K562 (cell line): ENCODE results near the gene BANF2. TPM values are rescaled to one million over a fixed set of nuclear protein-coding genes. Genes with fewer than 3 reads are reported as not detected.

ENCODE experiments used
- ATAC-seq: fragments of 200-7000 bp; cut with Tn5 transposase; 3 replicates; pipeline ENCODE4 v1.9.1; 2020; ENCODE audit warnings: moderate library complexity
- BruUV-seq: library from RNA; stranded (reverse); fragments of 400-500 nt; replicated peaks from 2 replicates; lab custom pipeline; 2021; lab: Mats Ljungman, UMichigan
- CTCF ChIA-PET: fragments of 300-600 bp; formaldehyde crosslinking; extraction: SDS; loops from one replicate; lab custom pipeline; 2021; ENCODE audit warnings: low intra/inter-chr PET ratio; lab: Yijun Ruan, JAX
- POLR2A ChIA-PET: fragments of 300-600, 350-650 bp; sonication (Branson Sonifier 250); formaldehyde crosslinking; extraction: SDS; loops from one replicate; lab custom pipeline; 2021; ENCODE audit warnings: antibody characterized with exemption, inconsistent platforms; lab: Yijun Ruan, JAX
- DNase-seq, 4 experiments: peaks; one replicate each; pipeline versions ENCODE4 v3.0.0 to v3.0.0-alpha.2; 2011 to 2018; ENCODE audit warnings: low spot score in 3 of 4, mixed read lengths in 3 of 4; ENCODE audit errors: extremely low read depth in 1 of 4
- FAIRE-seq: peaks from 2 replicates; lab custom pipeline; 2011; peaks lifted over from hg19 to GRCh38; lab: Jason Lieb, UNC
- H2AFZ ChIP-seq: 2 replicates; pipeline ENCODE4 v1.6.0; 2011; ENCODE audit warnings: low read depth, low read length, control low read depth, inconsistent platforms
- H3K27ac ChIP-seq: fragments of 200-600 bp; 3 replicates; pipeline ENCODE4 v1.8.0; 2011; ENCODE audit warnings: low read depth, mild to moderate bottlenecking, control low read depth, inconsistent platforms, low read length, moderate library complexity, mixed read lengths; ENCODE audit errors: extremely low read depth
- H3K27me3 ChIP-seq, 2 experiments: fragments of 300-600 bp in 1 of 2; 2 replicates in 1 of 2; 3 replicates in 1 of 2; pipeline versions ENCODE4 v1.6.0 to v1.8.0; 2011; ENCODE audit warnings: inconsistent platforms in 2 of 2, low read length in 2 of 2, mild to moderate bottlenecking in 1 of 2, mixed read lengths in 1 of 2, moderate library complexity in 1 of 2; ENCODE audit not compliant: control insufficient read depth in 2 of 2, insufficient read depth in 2 of 2
- H3K36me3 ChIP-seq: fragments of 300-600 bp; 3 replicates; pipeline ENCODE4 v1.8.0; 2011; ENCODE audit warnings: mild to moderate bottlenecking, low read length, inconsistent platforms; ENCODE audit not compliant: control insufficient read depth, insufficient read depth
- H3K4me1 ChIP-seq, 2 experiments: fragments of 200-600 bp in 1 of 2; replicated peaks in 1 of 2; 2 replicates in 1 of 2; 3 replicates in 1 of 2; pipeline versions ENCODE4 v1.5.1 to v1.8.0; 2011; ENCODE audit warnings: inconsistent platforms in 2 of 2, low read length in 2 of 2, mild to moderate bottlenecking in 1 of 2, mixed read lengths in 1 of 2, moderate library complexity in 1 of 2; ENCODE audit not compliant: control insufficient read depth in 2 of 2, insufficient read depth in 2 of 2
- H3K4me2 ChIP-seq: 2 replicates; pipeline ENCODE4 v1.6.1; 2011; ENCODE audit warnings: low read length, control low read depth, inconsistent platforms, mixed read lengths; ENCODE audit not compliant: insufficient read depth
- H3K4me3 ChIP-seq: fragments of 200-600 bp; sonication (generic), shearing (Covaris generic); 2 replicates; pipeline ENCODE4 v1.5.1; 2016; ENCODE audit warnings: control low read depth, inconsistent platforms
- H3K79me2 ChIP-seq: fragments of 200-600 bp; 3 replicates; pipeline ENCODE4 v1.8.0; 2011; ENCODE audit warnings: low read length, inconsistent platforms; ENCODE audit not compliant: control insufficient read depth, insufficient read depth
- H3K9ac ChIP-seq, 2 experiments: 2 replicates each; pipeline versions ENCODE4 v1.6.0 to v1.6.1; 2011; ENCODE audit warnings: low read depth in 2 of 2, low read length in 2 of 2, control low read depth in 1 of 2, inconsistent platforms in 1 of 2, mild to moderate bottlenecking in 1 of 2, mixed read lengths in 1 of 2; ENCODE audit not compliant: insufficient read depth in 1 of 2
- H3K9me1 ChIP-seq: one replicate; pipeline ENCODE4 v1.6.0; 2011; ENCODE audit warnings: inconsistent platforms, mild to moderate bottlenecking, low read length, moderate library complexity; ENCODE audit not compliant: control insufficient read depth, insufficient read depth
- H3K9me3 ChIP-seq: replicated peaks from 2 replicates; pipeline ENCODE4 v1.5.1; 2011; ENCODE audit warnings: low read depth, low read length, inconsistent platforms; ENCODE audit not compliant: control insufficient read depth, insufficient read depth
- H4K20me1 ChIP-seq: replicated peaks from 2 replicates; pipeline ENCODE4 v1.6.1; 2011; ENCODE audit warnings: low read length, inconsistent platforms, mixed read lengths; ENCODE audit not compliant: control insufficient read depth, insufficient read depth
- KAT8 ChIP-seq: fragments of 450-650 bp; IDR thresholded peaks from 2 replicates; pipeline ENCODE4 v1.6.1; 2016; ENCODE audit warnings: low read depth, mild to moderate bottlenecking
- MIER1 ChIP-seq: fragments of 450-650 bp; IDR thresholded peaks from 2 replicates; pipeline ENCODE4 v1.6.1; 2016; ENCODE audit warnings: antibody characterized with exemption, mild to moderate bottlenecking, low read depth
- NR4A1 ChIP-seq, 2 experiments: fragments of 250-450 bp in 1 of 2; fragments of 450-650 bp in 1 of 2; sonication (Bioruptor Pico) in 1 of 2; IDR thresholded peaks; 2 replicates each; pipeline versions ENCODE4 v1.4.0 to v1.6.1; 2016 to 2020; ENCODE audit warnings: mild to moderate bottlenecking in 2 of 2, missing compliant biosample characterization in 1 of 2, missing genetic modification characterization in 1 of 2, moderate library complexity in 1 of 2
- TARDBP ChIP-seq: fragments of 450-650 bp; IDR thresholded peaks from 2 replicates; pipeline ENCODE4 v1.6.1; 2016
- ZBED1 ChIP-seq: IDR thresholded peaks from 2 replicates; pipeline ENCODE4 v1.6.1; 2014
- ZNF431 ChIP-seq: sonication (generic); formaldehyde crosslinking; IDR thresholded peaks from 2 replicates; pipeline ENCODE4 v1.8.0; 2022; ENCODE audit warnings: mild to moderate bottlenecking, missing genetic modification reagents
- ZNF445 ChIP-seq: fragments of 250-450 bp; sonication (Bioruptor Pico); IDR thresholded peaks from 2 replicates; pipeline ENCODE4 v1.4.0; 2020; ENCODE audit warnings: low read depth, mild to moderate bottlenecking, moderate library complexity
- ZNF695 ChIP-seq: fragments of 450-650 bp; formaldehyde crosslinking; IDR thresholded peaks from 2 replicates; pipeline ENCODE4 v1.4.0; 2020; ENCODE audit warnings: mild to moderate bottlenecking, moderate library complexity
- ZNF785 ChIP-seq: fragments of 250-450 bp; sonication (Bioruptor Pico); IDR thresholded peaks from 2 replicates; pipeline ENCODE4 v1.4.0; 2020; ENCODE audit warnings: mild to moderate bottlenecking
- WGBS: fragments of 100-300 bp; shearing (Covaris generic); methylation state at CpG from one replicate; pipeline ENCODE4 v1.1.6; 2016; ENCODE audit warnings: low coverage, mixed read lengths; ENCODE audit not compliant: insufficient coverage; ENCODE audit errors: missing lambda C conversion rate; 5-methylcytosine and 5-hydroxymethylcytosine counted together
- in situ Hi-C: fragments of 300-500 bp; cut with MboI; formaldehyde crosslinking; loops from 4 replicates; pipeline ENCODE4 v1.15.0; 2018; ENCODE audit warnings: inconsistent platforms, mixed read lengths
- intact Hi-C: fragments of 100-400 bp; cut with micrococcal nuclease; formaldehyde crosslinking; loops from 2 replicates; pipeline ENCODE4 v1.14.2; 2022
- polyA plus RNA-seq, 8 experiments: library from polyadenylated mRNA; depleted of rRNA in 4 of 8; stranded (reverse) in 5 of 8; unstranded in 3 of 8; fragments of >200 nt; fragmentation: Nextera tagmentation in 2 of 8; fragmentation: Illumina TruSeq in 1 of 8; extraction: Ambion mirVana in 2 of 8; extraction: Trizol in 1 of 8; gene quantifications; 2 replicates each; pipeline versions ENCODE4 v1.2.1 to v1.2.3, GENCODE V29; 2011 to 2014; ENCODE audit warnings: inconsistent platforms in 1 of 8, missing spikeins in 1 of 8
- total RNA-seq, 7 experiments: library from RNA; depleted of rRNA in 6 of 7; stranded (reverse); fragments of >200 nt in 6 of 7; fragmentation: Illumina TruSeq in 2 of 7; extraction: Trizol in 2 of 7; gene quantifications; 2 replicates each; pipeline versions ENCODE4 v1.2.1 to v1.2.3, GENCODE V29; 2011 to 2021; ENCODE audit warnings: low replicate concordance in 1 of 7
- TF ChIP-seq, protein P1 (sequence below), 3 experiments: IDR thresholded peaks in 2 of 3; conservative IDR thresholded peaks in 1 of 3; 2 replicates each; pipeline ENCODE4 v1.5.1; 2011 to 2012; ENCODE audit warnings: low read length in 3 of 3, mild to moderate bottlenecking in 3 of 3, control low read depth in 2 of 3, improper control_type of control experiment in 1 of 3, inconsistent platforms in 1 of 3, low read depth in 1 of 3, mixed read lengths in 1 of 3, moderate library complexity in 1 of 3; ENCODE audit not compliant: insufficient read depth in 2 of 3
- TF ChIP-seq, protein P2 (sequence below): sonication (generic); formaldehyde crosslinking; IDR thresholded peaks from 2 replicates; pipeline ENCODE4 v1.8.0; 2023; ENCODE audit warnings: missing genetic modification reagents, mild to moderate bottlenecking, borderline replicate concordance
- TF ChIP-seq, protein P3 (sequence below): IDR thresholded peaks from 2 replicates; pipeline ENCODE4 v1.6.1; 2011; ENCODE audit warnings: borderline replicate concordance, low read depth, mild to moderate bottlenecking, moderate library complexity, low read length; ENCODE audit not compliant: insufficient read depth, poor library complexity, severe bottlenecking

BANF2 gene
- total and polyA plus RNA-seq, 9 of the 15 experiments (the other 6 are each of a cell fraction or from before 2014, with no cell fraction given), result not detected

DNA sequence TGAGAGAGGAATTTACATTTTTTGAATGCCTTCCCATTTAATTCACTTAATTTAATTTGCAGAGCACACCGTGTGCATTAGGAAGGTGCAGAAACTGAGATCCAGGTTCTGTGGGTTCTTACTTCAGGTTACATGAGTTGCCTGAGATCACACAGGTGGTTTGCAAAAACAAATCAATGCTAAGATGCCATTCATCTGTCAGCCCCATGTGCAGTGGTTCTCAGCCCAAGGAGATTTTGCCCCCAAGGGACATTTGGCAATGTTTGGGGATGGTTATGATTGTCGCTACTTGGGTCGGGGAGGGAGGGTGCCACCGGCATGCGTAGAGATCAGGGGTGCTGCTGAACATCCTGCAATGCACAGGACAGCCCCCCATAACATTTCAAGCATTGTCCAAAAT lies 34.6 kb downstream of the BANF2 start (continued):
- TF ChIP-seq, protein P1, sequence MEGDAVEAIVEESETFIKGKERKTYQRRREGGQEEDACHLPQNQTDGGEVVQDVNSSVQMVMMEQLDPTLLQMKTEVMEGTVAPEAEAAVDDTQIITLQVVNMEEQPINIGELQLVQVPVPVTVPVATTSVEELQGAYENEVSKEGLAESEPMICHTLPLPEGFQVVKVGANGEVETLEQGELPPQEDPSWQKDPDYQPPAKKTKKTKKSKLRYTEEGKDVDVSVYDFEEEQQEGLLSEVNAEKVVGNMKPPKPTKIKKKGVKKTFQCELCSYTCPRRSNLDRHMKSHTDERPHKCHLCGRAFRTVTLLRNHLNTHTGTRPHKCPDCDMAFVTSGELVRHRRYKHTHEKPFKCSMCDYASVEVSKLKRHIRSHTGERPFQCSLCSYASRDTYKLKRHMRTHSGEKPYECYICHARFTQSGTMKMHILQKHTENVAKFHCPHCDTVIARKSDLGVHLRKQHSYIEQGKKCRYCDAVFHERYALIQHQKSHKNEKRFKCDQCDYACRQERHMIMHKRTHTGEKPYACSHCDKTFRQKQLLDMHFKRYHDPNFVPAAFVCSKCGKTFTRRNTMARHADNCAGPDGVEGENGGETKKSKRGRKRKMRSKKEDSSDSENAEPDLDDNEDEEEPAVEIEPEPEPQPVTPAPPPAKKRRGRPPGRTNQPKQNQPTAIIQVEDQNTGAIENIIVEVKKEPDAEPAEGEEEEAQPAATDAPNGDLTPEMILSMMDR (IDR thresholded peaks at IDR 0.05 in 2 of 3, conservative IDR thresholded peaks at IDR 0.05 in 1 of 3; ENCODE audit: insufficient read depth in 2 of 3, low read depth in 1 of 3, low read length in 3 of 3), result no peak
- TF ChIP-seq ZNF445 (no peak), ZNF431 (CRISPR knock-in tag) (no peak), ZNF695 (CRISPR knock-in tag) (no peak), ZNF785 (no peak), TARDBP (no peak)

DNA sequence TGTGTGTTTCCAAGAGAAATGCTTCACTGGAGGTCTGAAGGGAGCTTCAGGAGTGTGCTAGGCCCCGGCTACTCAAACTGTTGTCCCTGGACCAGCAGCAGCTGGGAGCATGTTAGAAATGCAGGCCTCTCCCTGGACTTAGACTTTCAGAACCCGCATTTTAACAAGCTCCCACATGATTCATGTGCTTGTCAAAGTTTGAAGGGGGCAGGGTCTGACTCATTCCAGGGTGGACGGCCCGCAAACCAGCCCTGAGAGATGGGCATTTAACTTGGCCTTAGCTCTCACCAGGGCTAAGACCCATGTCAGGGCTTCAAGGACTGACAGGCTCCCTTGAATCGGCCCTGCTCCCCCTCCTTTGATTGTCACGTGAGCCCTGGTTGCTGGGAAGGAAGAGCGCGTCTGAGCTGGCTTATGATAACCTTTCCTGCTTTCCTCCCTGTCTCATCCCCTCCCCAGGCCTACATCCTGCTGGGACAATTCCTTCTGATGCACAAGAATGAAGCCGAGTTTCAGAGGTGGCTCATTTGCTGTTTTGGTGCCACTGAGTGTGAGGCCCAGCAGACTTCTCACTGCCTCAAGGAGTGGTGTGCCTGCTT lies 35.5 kb downstream of the BANF2 start:
- TF ChIP-seq, protein P2, sequence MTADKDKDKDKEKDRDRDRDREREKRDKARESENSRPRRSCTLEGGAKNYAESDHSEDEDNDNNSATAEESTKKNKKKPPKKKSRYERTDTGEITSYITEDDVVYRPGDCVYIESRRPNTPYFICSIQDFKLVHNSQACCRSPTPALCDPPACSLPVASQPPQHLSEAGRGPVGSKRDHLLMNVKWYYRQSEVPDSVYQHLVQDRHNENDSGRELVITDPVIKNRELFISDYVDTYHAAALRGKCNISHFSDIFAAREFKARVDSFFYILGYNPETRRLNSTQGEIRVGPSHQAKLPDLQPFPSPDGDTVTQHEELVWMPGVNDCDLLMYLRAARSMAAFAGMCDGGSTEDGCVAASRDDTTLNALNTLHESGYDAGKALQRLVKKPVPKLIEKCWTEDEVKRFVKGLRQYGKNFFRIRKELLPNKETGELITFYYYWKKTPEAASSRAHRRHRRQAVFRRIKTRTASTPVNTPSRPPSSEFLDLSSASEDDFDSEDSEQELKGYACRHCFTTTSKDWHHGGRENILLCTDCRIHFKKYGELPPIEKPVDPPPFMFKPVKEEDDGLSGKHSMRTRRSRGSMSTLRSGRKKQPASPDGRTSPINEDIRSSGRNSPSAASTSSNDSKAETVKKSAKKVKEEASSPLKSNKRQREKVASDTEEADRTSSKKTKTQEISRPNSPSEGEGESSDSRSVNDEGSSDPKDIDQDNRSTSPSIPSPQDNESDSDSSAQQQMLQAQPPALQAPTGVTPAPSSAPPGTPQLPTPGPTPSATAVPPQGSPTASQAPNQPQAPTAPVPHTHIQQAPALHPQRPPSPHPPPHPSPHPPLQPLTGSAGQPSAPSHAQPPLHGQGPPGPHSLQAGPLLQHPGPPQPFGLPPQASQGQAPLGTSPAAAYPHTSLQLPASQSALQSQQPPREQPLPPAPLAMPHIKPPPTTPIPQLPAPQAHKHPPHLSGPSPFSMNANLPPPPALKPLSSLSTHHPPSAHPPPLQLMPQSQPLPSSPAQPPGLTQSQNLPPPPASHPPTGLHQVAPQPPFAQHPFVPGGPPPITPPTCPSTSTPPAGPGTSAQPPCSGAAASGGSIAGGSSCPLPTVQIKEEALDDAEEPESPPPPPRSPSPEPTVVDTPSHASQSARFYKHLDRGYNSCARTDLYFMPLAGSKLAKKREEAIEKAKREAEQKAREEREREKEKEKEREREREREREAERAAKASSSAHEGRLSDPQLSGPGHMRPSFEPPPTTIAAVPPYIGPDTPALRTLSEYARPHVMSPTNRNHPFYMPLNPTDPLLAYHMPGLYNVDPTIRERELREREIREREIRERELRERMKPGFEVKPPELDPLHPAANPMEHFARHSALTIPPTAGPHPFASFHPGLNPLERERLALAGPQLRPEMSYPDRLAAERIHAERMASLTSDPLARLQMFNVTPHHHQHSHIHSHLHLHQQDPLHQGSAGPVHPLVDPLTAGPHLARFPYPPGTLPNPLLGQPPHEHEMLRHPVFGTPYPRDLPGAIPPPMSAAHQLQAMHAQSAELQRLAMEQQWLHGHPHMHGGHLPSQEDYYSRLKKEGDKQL (CRISPR knock-in tag), result no peak
- no peak for TF ChIP-seq ZBED1
- no peak for TF ChIP-seq NR4A1 (CRISPR knock-in tag; IDR thresholded peaks at IDR 0.05)
- TF ChIP-seq NR4A1 (tag; IDR thresholded peaks at IDR 0.05), result no peak
- TF ChIP-seq, protein P3, sequence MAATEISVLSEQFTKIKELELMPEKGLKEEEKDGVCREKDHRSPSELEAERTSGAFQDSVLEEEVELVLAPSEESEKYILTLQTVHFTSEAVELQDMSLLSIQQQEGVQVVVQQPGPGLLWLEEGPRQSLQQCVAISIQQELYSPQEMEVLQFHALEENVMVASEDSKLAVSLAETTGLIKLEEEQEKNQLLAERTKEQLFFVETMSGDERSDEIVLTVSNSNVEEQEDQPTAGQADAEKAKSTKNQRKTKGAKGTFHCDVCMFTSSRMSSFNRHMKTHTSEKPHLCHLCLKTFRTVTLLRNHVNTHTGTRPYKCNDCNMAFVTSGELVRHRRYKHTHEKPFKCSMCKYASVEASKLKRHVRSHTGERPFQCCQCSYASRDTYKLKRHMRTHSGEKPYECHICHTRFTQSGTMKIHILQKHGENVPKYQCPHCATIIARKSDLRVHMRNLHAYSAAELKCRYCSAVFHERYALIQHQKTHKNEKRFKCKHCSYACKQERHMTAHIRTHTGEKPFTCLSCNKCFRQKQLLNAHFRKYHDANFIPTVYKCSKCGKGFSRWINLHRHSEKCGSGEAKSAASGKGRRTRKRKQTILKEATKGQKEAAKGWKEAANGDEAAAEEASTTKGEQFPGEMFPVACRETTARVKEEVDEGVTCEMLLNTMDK, result no peak
- TF ChIP-seq MIER1, result no peak
- no peak for TF ChIP-seq KAT8
- Histone ChIP-seq H3K4me1 (no peaks in the 10 kb centered on the region), H3K79me2 (no peaks in the 10 kb centered on the region), H3K9me1 (no peaks in the 10 kb centered on the region), H3K4me3 (no peak overlapping the region), H3K9me3 (no peaks in the 10 kb centered on the region), H3K27ac (no peak overlapping the region), H3K4me2 (no peak overlapping the region), H3K27me3 (peaks cover 4 to 21% of the 10 kb centered on the region in 2 experiments; a peak in 3 of 5 replicates), H3K9ac (no peak overlapping the region), H3K36me3 (no peaks in the 10 kb centered on the region), H2AFZ (no peak overlapping the region), H4K20me1 (no peaks in the 10 kb centered on the region)
- ChIA-PET CTCF (no interaction called here), POLR2A (interaction anchor here (0.6 to 0.7 kb wide), 2 partner anchors 12 to 807 kb away, joined by 3 read pairs; no protein-coding TSS in a partner anchor)
- in situ Hi-C loops (no loop called here), intact Hi-C loops (no loop called here)
- WGBS, result 2% methylated on average over 9 of the region's 9 CpGs
- DNase-seq, result no peak
- ATAC-seq, result no peak
- FAIRE-seq, result no peak
- BruUV-seq, result no TSS peak
